ENCODE results near the gene FAM184A.

- TF ChIP-seq CTCF (IDR thresholded peaks at IDR 0.05; ENCODE audit: control extremely low read depth in 1 of 3, insufficient read depth in 1 of 3, low read depth in 1 of 3, low read length in 3 of 3) = no peak
- TF ChIP-seq TAF1 (IDR thresholded peaks at IDR 0.05; ENCODE audit: low read depth, low read length) = no peak
- no peak for TF ChIP-seq POLR2A (IDR thresholded peaks at IDR 0.05; ENCODE audit: control extremely low read depth in 1 of 2, low read depth in 2 of 2, low read length in 2 of 2)
- TF ChIP-seq EP300 (IDR thresholded peaks at IDR 0.05; ENCODE audit: borderline replicate concordance in 1 of 2, low read depth in 2 of 2, low read length in 2 of 2) = no peak
- TF ChIP-seq POLR2AphosphoS5 (IDR thresholded peaks at IDR 0.05; ENCODE audit: low read depth, low read length) = no peak
- TF ChIP-seq GABPA (IDR thresholded peaks at IDR 0.05; ENCODE audit: borderline replicate concordance, insufficient read depth, low read length) = no peak
- no peak for TF ChIP-seq SP2 (IDR thresholded peaks at IDR 0.05; ENCODE audit: low read length)
- no peak for TF ChIP-seq KDM5A (IDR thresholded peaks at IDR 0.05; ENCODE audit: low read length)
- TF ChIP-seq JUND (IDR thresholded peaks at IDR 0.05; ENCODE audit: low read length) = no peak
Measured at GRCh38 chr6:119065955-119066354, 12.5 kb downstream of the FAM184A start.
